Osteocyte (in vitro differentiated cells): ENCODE results near the gene PAFAH2. TPM values are rescaled to one million over a fixed set of nuclear protein-coding genes. Genes with fewer than 3 reads are reported as not detected.

ENCODE experiments used
- DNase-seq: peaks from one replicate; pipeline ENCODE4 v3.0.0; 2021; ENCODE audit warnings: mixed read lengths; ENCODE audit not compliant: unreplicated experiment; ENCODE audit errors: extremely low spot score
- H3K27ac Mint-ChIP-seq: one replicate; pipeline ENCODE4 v1.8.0; 2021; ENCODE audit warnings: mild to moderate bottlenecking, mixed read lengths; ENCODE audit not compliant: unreplicated experiment
- H3K27me3 Mint-ChIP-seq: one replicate; pipeline ENCODE4 v1.8.0; 2021; ENCODE audit warnings: mixed read lengths; ENCODE audit not compliant: unreplicated experiment
- H3K36me3 Mint-ChIP-seq: one replicate; pipeline ENCODE4 v1.8.0; 2021; ENCODE audit warnings: mixed read lengths; ENCODE audit not compliant: unreplicated experiment
- H3K4me1 Mint-ChIP-seq: one replicate; pipeline ENCODE4 v1.8.0; 2021; ENCODE audit warnings: mixed read lengths; ENCODE audit not compliant: unreplicated experiment
- H3K4me3 Mint-ChIP-seq: one replicate; pipeline ENCODE4 v1.8.0; 2021; ENCODE audit warnings: mild to moderate bottlenecking, moderate library complexity, mixed read lengths; ENCODE audit not compliant: unreplicated experiment
- H3K9me3 Mint-ChIP-seq: one replicate; pipeline ENCODE4 v1.8.0; 2021; ENCODE audit warnings: mixed read lengths; ENCODE audit not compliant: unreplicated experiment
- total RNA-seq: library from RNA; stranded (reverse); gene quantifications from 2 replicates; pipeline ENCODE4 v1.2.1, GENCODE V29; 2021
- TF ChIP-seq, protein P1 (sequence below): fragments of 200-600 bp; sonication (generic); IDR thresholded peaks from 2 replicates; pipeline ENCODE4 v1.5.0; 2021; ENCODE audit warnings: antibody characterized with exemption, mild to moderate bottlenecking, moderate library complexity

Gene PAFAH2
- total RNA-seq, 1 donor from 2014 or later, result 10.4 TPM

DNA sequence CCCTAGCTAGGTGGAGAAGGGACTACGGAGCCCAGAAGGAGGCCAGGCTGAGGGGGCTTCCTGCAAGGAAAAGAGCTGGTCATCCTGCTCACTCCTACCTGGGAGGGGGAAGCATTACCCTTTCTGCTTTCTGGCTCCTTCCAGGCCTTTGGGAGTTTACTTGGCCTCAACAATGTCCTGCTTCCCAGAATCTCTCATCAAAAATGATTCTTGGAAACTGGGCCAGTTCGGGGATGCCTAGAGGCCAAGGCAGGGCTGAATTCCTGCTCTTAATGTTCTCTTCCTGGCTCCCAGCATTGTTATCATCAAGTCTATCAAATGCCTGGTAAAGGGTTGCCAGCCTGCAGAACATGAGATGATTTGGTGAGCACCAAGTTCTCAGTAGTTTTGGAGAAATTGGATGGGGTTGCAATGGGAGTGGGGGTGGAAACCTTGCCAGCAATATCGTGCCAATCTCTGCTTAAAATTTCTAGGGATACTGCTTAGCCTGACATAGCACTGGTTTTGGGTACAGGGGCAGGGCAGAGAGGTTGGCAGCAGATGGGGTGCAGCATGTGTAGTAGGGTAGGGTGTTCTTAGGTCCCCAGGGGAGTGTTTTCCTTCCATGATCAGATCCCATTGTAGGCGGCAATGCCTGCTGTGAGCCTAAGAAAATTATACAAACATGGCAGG is 7.7 kb upstream of the PAFAH2 start:
- no peak for DNase-seq
- Mint-ChIP-seq H3K36me3 (no peaks in the 10 kb centered on the region), H3K4me3 (no peak overlapping the region), H3K4me1 (no peaks in the 10 kb centered on the region), H3K27me3 (peaks cover 3% of the 10 kb centered on the region), H3K27ac (no peak overlapping the region), H3K9me3 (no peaks in the 10 kb centered on the region)
- TF ChIP-seq, protein P1, sequence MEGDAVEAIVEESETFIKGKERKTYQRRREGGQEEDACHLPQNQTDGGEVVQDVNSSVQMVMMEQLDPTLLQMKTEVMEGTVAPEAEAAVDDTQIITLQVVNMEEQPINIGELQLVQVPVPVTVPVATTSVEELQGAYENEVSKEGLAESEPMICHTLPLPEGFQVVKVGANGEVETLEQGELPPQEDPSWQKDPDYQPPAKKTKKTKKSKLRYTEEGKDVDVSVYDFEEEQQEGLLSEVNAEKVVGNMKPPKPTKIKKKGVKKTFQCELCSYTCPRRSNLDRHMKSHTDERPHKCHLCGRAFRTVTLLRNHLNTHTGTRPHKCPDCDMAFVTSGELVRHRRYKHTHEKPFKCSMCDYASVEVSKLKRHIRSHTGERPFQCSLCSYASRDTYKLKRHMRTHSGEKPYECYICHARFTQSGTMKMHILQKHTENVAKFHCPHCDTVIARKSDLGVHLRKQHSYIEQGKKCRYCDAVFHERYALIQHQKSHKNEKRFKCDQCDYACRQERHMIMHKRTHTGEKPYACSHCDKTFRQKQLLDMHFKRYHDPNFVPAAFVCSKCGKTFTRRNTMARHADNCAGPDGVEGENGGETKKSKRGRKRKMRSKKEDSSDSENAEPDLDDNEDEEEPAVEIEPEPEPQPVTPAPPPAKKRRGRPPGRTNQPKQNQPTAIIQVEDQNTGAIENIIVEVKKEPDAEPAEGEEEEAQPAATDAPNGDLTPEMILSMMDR, result no peak

DNA sequence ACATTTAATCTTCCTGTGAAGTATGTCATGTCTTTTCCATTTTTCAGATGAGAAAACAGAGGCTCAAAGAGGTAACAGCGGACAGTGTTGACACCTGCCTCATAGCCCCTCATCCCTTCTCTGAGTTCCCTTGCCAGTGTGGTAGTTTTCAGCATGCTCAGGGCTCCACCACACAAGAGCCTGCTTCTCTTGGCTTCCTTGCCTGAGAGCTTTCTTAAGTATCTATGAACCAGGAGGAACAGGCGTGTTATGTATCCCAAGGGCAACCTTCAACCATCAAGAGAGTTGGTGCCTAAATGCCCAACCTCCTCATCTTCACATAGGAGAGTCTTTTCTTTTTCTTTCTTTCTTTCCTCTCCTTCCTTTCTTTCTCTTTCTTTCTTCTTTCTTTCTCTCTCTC is 5.9 kb upstream of the PAFAH2 start:
- H3K27ac Mint-ChIP-seq, result no peak overlapping the region
- DNase-seq, result no peak
- H3K36me3 Mint-ChIP-seq, result no peaks in the 10 kb centered on the region

GRCh38 chr1:26003262-26003661 is 5.4 kb upstream of the PAFAH2 start:
- TF ChIP-seq, protein P1, result no peak
- H3K27ac Mint-ChIP-seq, result no peak overlapping the region
- H3K4me3 Mint-ChIP-seq, result no peak overlapping the region
- no peak for DNase-seq
- peaks cover 3% of the 10 kb centered on the region for H3K27me3 Mint-ChIP-seq
- no peaks in the 10 kb centered on the region for H3K36me3 Mint-ChIP-seq
- no peaks in the 10 kb centered on the region for H3K9me3 Mint-ChIP-seq
- H3K4me1 Mint-ChIP-seq, result peaks cover 5% of the 10 kb centered on the region

More for the DNA sequence above, 5.9 kb upstream of the PAFAH2 start:
- H3K27me3 Mint-ChIP-seq, result peaks cover 3% of the 10 kb centered on the region
- H3K4me3 Mint-ChIP-seq, result no peak overlapping the region
- H3K9me3 Mint-ChIP-seq, result no peaks in the 10 kb centered on the region
- TF ChIP-seq, protein P1, result no peak
- peaks cover under 1% of the 10 kb centered on the region for H3K4me1 Mint-ChIP-seq

- Mint-ChIP-seq H3K36me3 (no peaks in the 10 kb centered on the region), H3K9me3 (no peaks in the 10 kb centered on the region), H3K27me3 (peaks cover under 1% of the 10 kb centered on the region), H3K27ac (peak overlapping the region; percentile 81), H3K4me1 (peaks cover 16% of the 10 kb centered on the region), H3K4me3 (no peak overlapping the region)
- TF ChIP-seq, protein P1, result no peak
- no peak for DNase-seq
Observed at GRCh38 chr1:25999041-25999800, 1.4 kb upstream of the PAFAH2 start.
